IPS DF 6.9 (cell line): ENCODE results near the gene GATAD2B.
"Not testable (repeated sequence)": the region's sequence is repeated elsewhere in the genome, so short reads cannot be mapped to it uniquely, and the experiment has no call there.

Experiments used
- DNase-seq: peaks from one replicate; pipeline ENCODE4 v3.0.0-alpha.2; 2013; ENCODE audit warnings: low read depth, low spot score
- H3K27ac ChIP-seq: one replicate; pipeline ENCODE4 v1.5.1; 2013; ENCODE audit warnings: low read length, control low read depth
- H3K27me3 ChIP-seq: 2 replicates; pipeline ENCODE4 v1.6.1; 2013; ENCODE audit warnings: mild to moderate bottlenecking, low read length; ENCODE audit not compliant: control insufficient read depth, insufficient read depth
- H3K36me3 ChIP-seq: 2 replicates; pipeline ENCODE4 v1.6.1; 2013; ENCODE audit warnings: low read length; ENCODE audit not compliant: control insufficient read depth, insufficient read depth
- H3K4me1 ChIP-seq: 2 replicates; pipeline ENCODE4 v1.6.1; 2013; ENCODE audit warnings: low read length; ENCODE audit not compliant: control insufficient read depth, insufficient read depth
- H3K4me3 ChIP-seq: 2 replicates; pipeline ENCODE4 v1.5.1; 2013; ENCODE audit warnings: mild to moderate bottlenecking, low read length
- H3K9me3 ChIP-seq: 2 replicates; pipeline ENCODE4 v1.6.1; 2013; ENCODE audit warnings: low read length, inconsistent platforms; ENCODE audit not compliant: control insufficient read depth, insufficient read depth
- WGBS: extraction: QIAGEN DNeasy Blood & Tissue Kit; methylation state at CpG from one replicate; pipeline ENCODE4 v1.1.7; 2013; ENCODE audit warnings: mixed read lengths, missing lambda C conversion rate; ENCODE audit not compliant: insufficient read length, insufficient coverage; 5-methylcytosine and 5-hydroxymethylcytosine counted together

Gene GATAD2B

GRCh38 chr1:153916297-153916696 is 6.5 kb downstream of the GATAD2B start:
- no peak overlapping the region for H3K4me3 ChIP-seq
- H3K27me3 ChIP-seq = no peaks in the 10 kb centered on the region
- DNase-seq = no peak
- no CpG with 5 or more reads among the region's 4 CpGs for WGBS
- 0 out of 2 replicates have a peak, but pooled peaks cover 4% of the 10 kb centered on the region for H3K36me3 ChIP-seq
- peaks cover 2% of the 10 kb centered on the region; the same call in 1 of the 2 replicates for H3K4me1 ChIP-seq
- no peaks in the 10 kb centered on the region for H3K9me3 ChIP-seq
- H3K27ac ChIP-seq = no peak overlapping the region

GRCh38 chr1:153912349-153912748 is 10.4 kb downstream of the GATAD2B start:
- H3K9me3 ChIP-seq = no peaks in the 10 kb centered on the region
- DNase-seq = no peak
- no peaks in the 10 kb centered on the region for H3K36me3 ChIP-seq
- H3K4me3 ChIP-seq = no peak overlapping the region
- no peak overlapping the region for H3K27ac ChIP-seq
- H3K27me3 ChIP-seq = no peaks in the 10 kb centered on the region
- WGBS = no CpG with 5 or more reads among the region's 2 CpGs
- H3K4me1 ChIP-seq = no peaks in the 10 kb centered on the region

GRCh38 chr1:153910560-153910959 is 12.2 kb downstream of the GATAD2B start:
- H3K4me1 ChIP-seq, H3K27me3 ChIP-seq, H3K4me3 ChIP-seq, H3K36me3 ChIP-seq, DNase-seq, H3K27ac ChIP-seq, H3K9me3 ChIP-seq: not testable (repeated sequence)
- no CpG with 5 or more reads among the region's 6 CpGs for WGBS

GRCh38 chr1:153908071-153908470 is 14.7 kb downstream of the GATAD2B start:
- H3K27me3 ChIP-seq = no peaks in the 10 kb centered on the region
- H3K27ac ChIP-seq = no peak overlapping the region
- no peaks in the 10 kb centered on the region for H3K36me3 ChIP-seq
- WGBS = no CpG with 5 or more reads among the region's 6 CpGs
- H3K4me1 ChIP-seq = no peaks in the 10 kb centered on the region
- H3K4me3 ChIP-seq = no peak overlapping the region
- no peak for DNase-seq
- no peaks in the 10 kb centered on the region for H3K9me3 ChIP-seq

- no peaks in the 10 kb centered on the region for H3K4me1 ChIP-seq
These were observed 15.6 kb downstream of the GATAD2B start for GRCh38 chr1:153907134-153907533.

GRCh38 chr1:153906396-153906795 is 16.4 kb downstream of the GATAD2B start:
- Histone ChIP-seq H3K9me3 (no peaks in the 10 kb centered on the region), H3K4me1 (no peaks in the 10 kb centered on the region), H3K27ac (no peak overlapping the region), H3K4me3 (no peak overlapping the region), H3K27me3 (no peaks in the 10 kb centered on the region), H3K36me3 (no peaks in the 10 kb centered on the region)
- DNase-seq = no peak
- WGBS = no CpG with 5 or more reads among the region's 1 CpG

More at GRCh38 chr1:153907134-153907533, 15.6 kb downstream of the GATAD2B start:
- Histone ChIP-seq H3K9me3 (no peaks in the 10 kb centered on the region), H3K36me3 (no peaks in the 10 kb centered on the region), H3K4me3 (no peak overlapping the region), H3K27me3 (no peaks in the 10 kb centered on the region), H3K27ac (no peak overlapping the region)
- DNase-seq = no peak
- WGBS = no CpG with 5 or more reads among the region's 6 CpGs

- H3K4me1 ChIP-seq, H3K27me3 ChIP-seq, H3K4me3 ChIP-seq, H3K27ac ChIP-seq, H3K9me3 ChIP-seq, H3K36me3 ChIP-seq, DNase-seq: not testable (repeated sequence)
- WGBS = no CpG with 5 or more reads among the region's 8 CpGs
These were observed 16.9 kb downstream of the GATAD2B start for GRCh38 chr1:153905908-153906307.

GRCh38 chr1:153903841-153904455 is 18.8 kb downstream of the GATAD2B start:
- no CpG with 5 or more reads among the region's 14 CpGs for WGBS
- no peaks in the 10 kb centered on the region for H3K9me3 ChIP-seq

GRCh38 chr1:153899509-153899908 is 23.3 kb downstream of the GATAD2B start:
- Histone ChIP-seq H3K9me3 (no peaks in the 10 kb centered on the region), H3K4me3 (no peak overlapping the region), H3K27ac (no peak overlapping the region), H3K36me3 (no peaks in the 10 kb centered on the region), H3K4me1 (no peaks in the 10 kb centered on the region), H3K27me3 (no peaks in the 10 kb centered on the region)
- DNase-seq = no peak
- no CpG with 5 or more reads among the region's 6 CpGs for WGBS

More at GRCh38 chr1:153903841-153904455, 18.8 kb downstream of the GATAD2B start:
- Histone ChIP-seq H3K27ac (no peak overlapping the region), H3K36me3 (no peaks in the 10 kb centered on the region), H3K4me1 (no peaks in the 10 kb centered on the region), H3K4me3 (no peak overlapping the region), H3K27me3 (no peaks in the 10 kb centered on the region)
- no peak for DNase-seq

GRCh38 chr1:153895866-153896265 is 26.9 kb downstream of the GATAD2B start:
- not testable (repeated sequence) for H3K27me3 ChIP-seq, H3K36me3 ChIP-seq, H3K4me3 ChIP-seq, H3K4me1 ChIP-seq, H3K9me3 ChIP-seq, H3K27ac ChIP-seq, DNase-seq
- no CpG with 5 or more reads among the region's 1 CpG for WGBS

GRCh38 chr1:153891042-153891441 is 31.7 kb downstream of the GATAD2B start:
- H3K4me3 ChIP-seq, DNase-seq, H3K9me3 ChIP-seq, H3K4me1 ChIP-seq, H3K27me3 ChIP-seq, H3K36me3 ChIP-seq, H3K27ac ChIP-seq: not testable (repeated sequence)
- WGBS = no CpG with 5 or more reads among the region's 7 CpGs
